K562 (cell line): ENCODE measurements around the gene COL1A2. TPM values are rescaled to one million over a fixed set of nuclear protein-coding genes. Genes with fewer than 3 reads are reported as not detected.
A peak's percentile ranks its signal among the peaks of the same experiment; 100 is the strongest.

Source experiments
- ATAC-seq: fragments of 200-7000 bp; cut with Tn5 transposase; 3 replicates; pipeline ENCODE4 v1.9.1; 2020; ENCODE audit warnings: moderate library complexity
- BruUV-seq: library from RNA; stranded (reverse); fragments of 400-500 nt; replicated peaks from 2 replicates; lab custom pipeline; 2021; lab: Mats Ljungman, UMichigan
- CTCF ChIA-PET: fragments of 300-600 bp; formaldehyde crosslinking; extraction: SDS; loops from one replicate; lab custom pipeline; 2021; ENCODE audit warnings: low intra/inter-chr PET ratio; lab: Yijun Ruan, JAX
- POLR2A ChIA-PET: fragments of 300-600, 350-650 bp; sonication (Branson Sonifier 250); formaldehyde crosslinking; extraction: SDS; loops from one replicate; lab custom pipeline; 2021; ENCODE audit warnings: antibody characterized with exemption, inconsistent platforms; lab: Yijun Ruan, JAX
- DNase-seq, 4 experiments: peaks; one replicate each; pipeline versions ENCODE4 v3.0.0 to v3.0.0-alpha.2; 2011 to 2018; ENCODE audit warnings: low spot score in 3 of 4, mixed read lengths in 3 of 4; ENCODE audit errors: extremely low read depth in 1 of 4
- FAIRE-seq: peaks from 2 replicates; lab custom pipeline; 2011; peaks lifted over from hg19 to GRCh38; lab: Jason Lieb, UNC
- H2AFZ ChIP-seq: 2 replicates; pipeline ENCODE4 v1.6.0; 2011; ENCODE audit warnings: low read depth, low read length, control low read depth, inconsistent platforms
- H3K27ac ChIP-seq: fragments of 200-600 bp; 3 replicates; pipeline ENCODE4 v1.8.0; 2011; ENCODE audit warnings: low read depth, mild to moderate bottlenecking, control low read depth, inconsistent platforms, low read length, moderate library complexity, mixed read lengths; ENCODE audit errors: extremely low read depth
- H3K27me3 ChIP-seq, 2 experiments: fragments of 300-600 bp in 1 of 2; 2 replicates in 1 of 2; 3 replicates in 1 of 2; pipeline versions ENCODE4 v1.6.0 to v1.8.0; 2011; ENCODE audit warnings: inconsistent platforms in 2 of 2, low read length in 2 of 2, mild to moderate bottlenecking in 1 of 2, mixed read lengths in 1 of 2, moderate library complexity in 1 of 2; ENCODE audit not compliant: control insufficient read depth in 2 of 2, insufficient read depth in 2 of 2
- H3K36me3 ChIP-seq: fragments of 300-600 bp; 3 replicates; pipeline ENCODE4 v1.8.0; 2011; ENCODE audit warnings: mild to moderate bottlenecking, low read length, inconsistent platforms; ENCODE audit not compliant: control insufficient read depth, insufficient read depth
- H3K4me1 ChIP-seq, 2 experiments: fragments of 200-600 bp in 1 of 2; replicated peaks in 1 of 2; 2 replicates in 1 of 2; 3 replicates in 1 of 2; pipeline versions ENCODE4 v1.5.1 to v1.8.0; 2011; ENCODE audit warnings: inconsistent platforms in 2 of 2, low read length in 2 of 2, mild to moderate bottlenecking in 1 of 2, mixed read lengths in 1 of 2, moderate library complexity in 1 of 2; ENCODE audit not compliant: control insufficient read depth in 2 of 2, insufficient read depth in 2 of 2
- H3K4me2 ChIP-seq: 2 replicates; pipeline ENCODE4 v1.6.1; 2011; ENCODE audit warnings: low read length, control low read depth, inconsistent platforms, mixed read lengths; ENCODE audit not compliant: insufficient read depth
- H3K4me3 ChIP-seq: fragments of 200-600 bp; sonication (generic), shearing (Covaris generic); 2 replicates; pipeline ENCODE4 v1.5.1; 2016; ENCODE audit warnings: control low read depth, inconsistent platforms
- H3K79me2 ChIP-seq: fragments of 200-600 bp; 3 replicates; pipeline ENCODE4 v1.8.0; 2011; ENCODE audit warnings: low read length, inconsistent platforms; ENCODE audit not compliant: control insufficient read depth, insufficient read depth
- H3K9ac ChIP-seq, 2 experiments: 2 replicates each; pipeline versions ENCODE4 v1.6.0 to v1.6.1; 2011; ENCODE audit warnings: low read depth in 2 of 2, low read length in 2 of 2, control low read depth in 1 of 2, inconsistent platforms in 1 of 2, mild to moderate bottlenecking in 1 of 2, mixed read lengths in 1 of 2; ENCODE audit not compliant: insufficient read depth in 1 of 2
- H3K9me1 ChIP-seq: one replicate; pipeline ENCODE4 v1.6.0; 2011; ENCODE audit warnings: inconsistent platforms, mild to moderate bottlenecking, low read length, moderate library complexity; ENCODE audit not compliant: control insufficient read depth, insufficient read depth
- H3K9me3 ChIP-seq: replicated peaks from 2 replicates; pipeline ENCODE4 v1.5.1; 2011; ENCODE audit warnings: low read depth, low read length, inconsistent platforms; ENCODE audit not compliant: control insufficient read depth, insufficient read depth
- H4K20me1 ChIP-seq: replicated peaks from 2 replicates; pipeline ENCODE4 v1.6.1; 2011; ENCODE audit warnings: low read length, inconsistent platforms, mixed read lengths; ENCODE audit not compliant: control insufficient read depth, insufficient read depth
- LARP7 ChIP-seq: fragments of 450-650 bp; IDR thresholded peaks from 2 replicates; pipeline ENCODE4 v1.6.1; 2016
- RFX1 ChIP-seq: fragments of 450-650 bp; IDR thresholded peaks from 2 replicates; pipeline ENCODE4 v1.6.1; 2016; ENCODE audit warnings: mild to moderate bottlenecking, moderate library complexity
- TBL1XR1 ChIP-seq, 2 experiments: IDR thresholded peaks; 2 replicates each; pipeline ENCODE4 v1.6.1; 2012; ENCODE audit warnings: improper control_type of control experiment in 2 of 2, low read length in 2 of 2, mild to moderate bottlenecking in 1 of 2
- ZNF124 ChIP-seq: sonication (generic); formaldehyde crosslinking; IDR thresholded peaks from 2 replicates; pipeline ENCODE4 v1.8.1; 2022; ENCODE audit warnings: missing genetic modification reagents
- ZNF3 ChIP-seq: fragments of 250-450 bp; sonication (Bioruptor Pico); IDR thresholded peaks from 2 replicates; pipeline ENCODE4 v1.5.0; 2021; ENCODE audit warnings: mild to moderate bottlenecking, moderate library complexity
- WGBS: fragments of 100-300 bp; shearing (Covaris generic); methylation state at CpG from one replicate; pipeline ENCODE4 v1.1.6; 2016; ENCODE audit warnings: low coverage, mixed read lengths; ENCODE audit not compliant: insufficient coverage; ENCODE audit errors: missing lambda C conversion rate; 5-methylcytosine and 5-hydroxymethylcytosine counted together
- in situ Hi-C: fragments of 300-500 bp; cut with MboI; formaldehyde crosslinking; loops from 4 replicates; pipeline ENCODE4 v1.15.0; 2018; ENCODE audit warnings: inconsistent platforms, mixed read lengths
- intact Hi-C: fragments of 100-400 bp; cut with micrococcal nuclease; formaldehyde crosslinking; loops from 2 replicates; pipeline ENCODE4 v1.14.2; 2022
- polyA plus RNA-seq, 8 experiments: library from polyadenylated mRNA; depleted of rRNA in 4 of 8; stranded (reverse) in 5 of 8; unstranded in 3 of 8; fragments of >200 nt; fragmentation: Nextera tagmentation in 2 of 8; fragmentation: Illumina TruSeq in 1 of 8; extraction: Ambion mirVana in 2 of 8; extraction: Trizol in 1 of 8; gene quantifications; 2 replicates each; pipeline versions ENCODE4 v1.2.1 to v1.2.3, GENCODE V29; 2011 to 2014; ENCODE audit warnings: inconsistent platforms in 1 of 8, missing spikeins in 1 of 8
- total RNA-seq, 7 experiments: library from RNA; depleted of rRNA in 6 of 7; stranded (reverse); fragments of >200 nt in 6 of 7; fragmentation: Illumina TruSeq in 2 of 7; extraction: Trizol in 2 of 7; gene quantifications; 2 replicates each; pipeline versions ENCODE4 v1.2.1 to v1.2.3, GENCODE V29; 2011 to 2021; ENCODE audit warnings: low replicate concordance in 1 of 7
- TF ChIP-seq, protein P1 (sequence below): IDR thresholded peaks from 2 replicates; pipeline ENCODE4 v1.6.1; 2014; ENCODE audit warnings: antibody characterized with exemption
- TF ChIP-seq, protein P2 (sequence below): fragments of 250-450 bp; sonication (Bioruptor Pico); IDR thresholded peaks from 2 replicates; pipeline ENCODE4 v1.8.0; 2021; ENCODE audit warnings: borderline replicate concordance, mild to moderate bottlenecking, moderate library complexity; ENCODE audit not compliant: poor library complexity, severe bottlenecking

The COL1A2 gene
- total and polyA plus RNA-seq, 9 of the 15 experiments (the other 6 are each of a cell fraction or from before 2014, with no cell fraction given) = 0.94 to 11.6 (median 1.7) TPM

DNA sequence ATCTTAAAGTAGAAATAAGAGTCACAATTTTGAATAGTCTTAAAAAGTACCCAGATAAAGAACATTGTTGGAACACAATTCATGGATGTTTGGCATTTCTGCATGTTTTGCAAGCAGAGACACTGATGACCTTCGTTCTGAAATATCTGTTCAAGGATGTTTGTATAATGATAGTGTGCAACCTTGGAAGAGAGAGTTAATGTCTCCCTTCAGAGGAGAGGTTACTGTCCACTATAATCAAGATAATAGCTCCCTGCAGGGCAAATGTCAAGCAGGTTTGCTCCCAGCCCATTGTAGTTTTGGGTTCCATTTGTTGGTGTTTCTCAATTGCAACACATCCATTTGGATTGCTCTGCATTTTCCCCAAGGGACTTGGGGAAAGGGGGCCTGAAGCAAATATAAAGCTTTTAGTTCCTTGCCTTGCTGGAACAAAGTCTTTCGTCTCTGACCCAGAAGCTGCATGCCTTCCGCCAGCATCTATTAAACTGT lies 45.2 kb downstream of the COL1A2 start:
- no peak for FAIRE-seq
- intact Hi-C loops (loop anchor here (10.0 kb wide), 1 partner anchor 215 kb away; the partner anchor contains the start of gene SGCE), in situ Hi-C loops (loop anchor here (25.0 kb wide), 1 partner anchor 1047 kb away; the partner anchor contains the start of gene ASB4)
- Histone ChIP-seq H2AFZ (no peak overlapping the region; the same call in 1 of the 2 replicates), H3K9me1 (no peaks in the 10 kb centered on the region), H3K4me2 (no peak overlapping the region), H3K4me1 (no peaks in the 10 kb centered on the region), H3K27me3 (no peaks in the 10 kb centered on the region), H3K36me3 (no peaks in the 10 kb centered on the region), H3K79me2 (no peaks in the 10 kb centered on the region), H3K9me3 (no peaks in the 10 kb centered on the region), H4K20me1 (no peaks in the 10 kb centered on the region), H3K4me3 (no peak overlapping the region), H3K9ac (no peak overlapping the region), H3K27ac (no peak overlapping the region)
- ChIA-PET POLR2A (interaction anchor here (0.7 kb wide), 1 partner anchor 912 kb away, joined by 3 read pairs; no protein-coding TSS in a partner anchor), CTCF (no interaction called here)
- no TSS peak for BruUV-seq
- no peak for TF ChIP-seq TBL1XR1 (IDR thresholded peaks at IDR 0.05; ENCODE audit: low read length in 2 of 2)
- TF ChIP-seq ZNF124 (CRISPR knock-in tag) = no peak
- no peak for TF ChIP-seq LARP7
- TF ChIP-seq ZNF3 (CRISPR knock-in tag) = no peak
- no peak for ATAC-seq
- DNase-seq = no peak
- 8% methylated on average over 3 of the region's 3 CpGs for WGBS

DNA sequence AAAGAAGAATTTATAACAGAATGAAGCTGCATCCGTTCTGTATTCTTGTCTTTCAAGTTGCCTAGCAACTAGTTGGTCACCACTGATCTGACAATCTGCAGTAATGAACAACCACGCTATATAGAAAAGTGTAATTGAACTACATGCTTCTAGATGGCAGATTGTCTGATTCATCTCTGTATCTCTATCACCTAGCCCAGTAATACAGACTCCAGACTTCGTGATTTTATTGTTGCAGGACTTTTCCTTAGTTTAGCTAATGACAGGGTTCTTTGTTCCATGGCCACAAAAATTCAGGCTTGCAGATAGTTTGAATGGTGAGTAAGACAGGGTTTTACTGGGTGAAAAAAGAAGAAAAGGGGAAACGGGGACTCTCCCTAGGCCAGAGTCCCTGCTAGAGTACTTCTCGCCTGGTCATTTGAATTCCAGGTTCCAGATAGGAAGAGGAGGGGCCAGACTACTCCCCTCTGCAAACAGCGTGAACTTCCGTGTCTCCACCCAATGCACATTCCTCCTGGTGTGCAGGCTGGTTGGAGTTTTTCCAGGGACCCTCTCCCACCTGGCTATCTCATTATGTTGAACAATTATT lies 45.9 kb downstream of the COL1A2 start:
- Histone ChIP-seq H3K4me1 (no peaks in the 10 kb centered on the region), H3K9me3 (no peaks in the 10 kb centered on the region), H3K79me2 (no peaks in the 10 kb centered on the region), H3K4me2 (no peak overlapping the region; the same call in 1 of the 2 replicates), H3K36me3 (no peaks in the 10 kb centered on the region), H3K9me1 (no peaks in the 10 kb centered on the region), H2AFZ (peak overlapping the region; percentile 29; the same call in 1 of the 2 replicates), H3K4me3 (no peak overlapping the region), H3K9ac (no peak overlapping the region), H3K27ac (no peak overlapping the region), H3K27me3 (no peaks in the 10 kb centered on the region), H4K20me1 (no peaks in the 10 kb centered on the region)
- TF ChIP-seq, protein P1, sequence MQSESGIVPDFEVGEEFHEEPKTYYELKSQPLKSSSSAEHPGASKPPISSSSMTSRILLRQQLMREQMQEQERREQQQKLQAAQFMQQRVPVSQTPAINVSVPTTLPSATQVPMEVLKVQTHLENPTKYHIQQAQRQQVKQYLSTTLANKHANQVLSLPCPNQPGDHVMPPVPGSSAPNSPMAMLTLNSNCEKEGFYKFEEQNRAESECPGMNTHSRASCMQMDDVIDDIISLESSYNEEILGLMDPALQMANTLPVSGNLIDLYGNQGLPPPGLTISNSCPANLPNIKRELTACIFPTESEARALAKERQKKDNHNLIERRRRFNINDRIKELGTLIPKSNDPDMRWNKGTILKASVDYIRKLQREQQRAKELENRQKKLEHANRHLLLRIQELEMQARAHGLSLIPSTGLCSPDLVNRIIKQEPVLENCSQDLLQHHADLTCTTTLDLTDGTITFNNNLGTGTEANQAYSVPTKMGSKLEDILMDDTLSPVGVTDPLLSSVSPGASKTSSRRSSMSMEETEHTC = no peak
- TF ChIP-seq, protein P2, sequence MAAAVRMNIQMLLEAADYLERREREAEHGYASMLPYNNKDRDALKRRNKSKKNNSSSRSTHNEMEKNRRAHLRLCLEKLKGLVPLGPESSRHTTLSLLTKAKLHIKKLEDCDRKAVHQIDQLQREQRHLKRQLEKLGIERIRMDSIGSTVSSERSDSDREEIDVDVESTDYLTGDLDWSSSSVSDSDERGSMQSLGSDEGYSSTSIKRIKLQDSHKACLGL (CRISPR knock-in tag) = no peak
- TF ChIP-seq RFX1 = peak; percentile 56
- intact Hi-C loops (loop anchor here (10.0 kb wide), 1 partner anchor 214 kb away; the partner anchor contains the start of gene SGCE), in situ Hi-C loops (loop anchor here (25.0 kb wide), 1 partner anchor 1047 kb away; the partner anchor contains the start of gene ASB4)
- DNase-seq = no peak
- BruUV-seq = no TSS peak
- POLR2A ChIA-PET = no interaction called here
- CTCF ChIA-PET = no interaction called here
- WGBS = 0% methylated on average over 7 of the region's 7 CpGs
- FAIRE-seq = no peak
- peak; percentile 52; the same call in 2 of the 3 replicates for ATAC-seq
